ENCODE measurements around the gene NAPA.
A peak's percentile ranks its signal among the peaks of the same experiment; 100 is the strongest.

NAPA gene

GRCh38 chr19:47512183-47512947, 2.5 kb downstream of the NAPA start:
- no peak overlapping the region for H3K9ac ChIP-seq (ENCODE audit: low read depth, low read length, poor library complexity)
- H3K4me2 ChIP-seq (ENCODE audit: insufficient read depth, low read length, poor library complexity, severe bottlenecking) = no peak overlapping the region
- H2BK5ac ChIP-seq (ENCODE audit: low read length) = no peak overlapping the region
- no peaks in the 10 kb centered on the region for H3K36me3 ChIP-seq (replicated peaks in 1 of 2; ENCODE audit: control insufficient read depth in 2 of 2, insufficient read depth in 2 of 2, low read length in 2 of 2)
- no peak overlapping the region for H4K8ac ChIP-seq (ENCODE audit: low read depth, low read length)
- no peak overlapping the region for H2AFZ ChIP-seq (ENCODE audit: low read length)
- peaks cover 5 to 15% of the 10 kb centered on the region in 2 donors for H3K4me1 ChIP-seq (ENCODE audit: control insufficient read depth in 2 of 2, insufficient read depth in 1 of 2, low read depth in 1 of 2, low read length in 2 of 2)
- peak overlapping the region in 1 of 2 donors; percentile 16 for H3K4me3 ChIP-seq (ENCODE audit: low read length in 2 of 2)
- H3K27me3 ChIP-seq (ENCODE audit: control insufficient read depth in 3 of 3, insufficient read depth in 3 of 3, low read depth in 1 of 3, low read length in 3 of 3) = no peaks in the 10 kb centered on the region
- H4K91ac ChIP-seq (ENCODE audit: low read depth, low read length, poor library complexity) = no peak overlapping the region
- H3K14ac ChIP-seq (ENCODE audit: low read length) = no peak overlapping the region
- H3K18ac ChIP-seq (ENCODE audit: low read length) = no peak overlapping the region
- no peak overlapping the region for H2BK120ac ChIP-seq (ENCODE audit: low read depth, low read length)
- no peak overlapping the region for H2AK5ac ChIP-seq (ENCODE audit: low read depth, low read length)
- no peak overlapping the region for H2BK15ac ChIP-seq (ENCODE audit: low read length)
- H3K79me1 ChIP-seq (ENCODE audit: low read depth, low read length) = peaks cover 28% of the 10 kb centered on the region
- no peak overlapping the region for H3K4ac ChIP-seq (ENCODE audit: low read length)
- no peak overlapping the region for H3K27ac ChIP-seq (replicated peaks; ENCODE audit: low read length)
- no peak overlapping the region for H3K23ac ChIP-seq (ENCODE audit: low read depth, low read length, poor library complexity)
- WGBS, 2 donors (ENCODE audit: extremely low coverage in 2 of 2, insufficient read length in 2 of 2, insufficient replicate concordance in 1 of 2) = 100% methylated on average over 1 of the region's 11 CpGs; no CpG with 5 or more reads in 1 of the 2 donors
- no peak overlapping the region for H2BK12ac ChIP-seq (ENCODE audit: low read length)
- DNase-seq (ENCODE audit: low spot score) = no peak
- H3K9me3 ChIP-seq (replicated peaks in 1 of 2; ENCODE audit: control insufficient read depth in 2 of 2, insufficient read depth in 1 of 2, low read depth in 1 of 2, low read length in 2 of 2) = no peaks in the 10 kb centered on the region

- Histone ChIP-seq H2BK15ac (ENCODE audit: low read length) (no peak overlapping the region), H3K36me3 (replicated peaks in 1 of 2; ENCODE audit: control insufficient read depth in 2 of 2, insufficient read depth in 2 of 2, low read length in 2 of 2) (no peaks in the 10 kb centered on the region), H3K4me2 (ENCODE audit: insufficient read depth, low read length, poor library complexity, severe bottlenecking) (no peak overlapping the region), H3K4ac (ENCODE audit: low read length) (no peak overlapping the region), H3K4me1 (ENCODE audit: control insufficient read depth in 2 of 2, insufficient read depth in 1 of 2, low read depth in 1 of 2, low read length in 2 of 2) (peaks cover 5 to 18% of the 10 kb centered on the region in 2 donors), H3K9me3 (replicated peaks in 1 of 2; ENCODE audit: control insufficient read depth in 2 of 2, insufficient read depth in 1 of 2, low read depth in 1 of 2, low read length in 2 of 2) (no peaks in the 10 kb centered on the region), H3K27ac (replicated peaks; ENCODE audit: low read length) (no peak overlapping the region), H2BK12ac (ENCODE audit: low read length) (no peak overlapping the region), H2BK120ac (ENCODE audit: low read depth, low read length) (no peak overlapping the region), H3K23ac (ENCODE audit: low read depth, low read length, poor library complexity) (no peak overlapping the region), H3K79me1 (ENCODE audit: low read depth, low read length) (peaks cover 30% of the 10 kb centered on the region), H2BK5ac (ENCODE audit: low read length) (no peak overlapping the region), H2AFZ (ENCODE audit: low read length) (no peak overlapping the region), H3K27me3 (ENCODE audit: control insufficient read depth in 3 of 3, insufficient read depth in 3 of 3, low read depth in 1 of 3, low read length in 3 of 3) (no peaks in the 10 kb centered on the region), H3K14ac (ENCODE audit: low read length) (no peak overlapping the region), H3K4me3 (ENCODE audit: low read length in 2 of 2) (no peak overlapping the region), H3K18ac (ENCODE audit: low read length) (no peak overlapping the region), H4K91ac (ENCODE audit: low read depth, low read length, poor library complexity) (no peak overlapping the region), H4K8ac (ENCODE audit: low read depth, low read length) (no peak overlapping the region), H3K9ac (ENCODE audit: low read depth, low read length, poor library complexity) (no peak overlapping the region), H2AK5ac (ENCODE audit: low read depth, low read length) (no peak overlapping the region)
- no CpG with 5 or more reads among the region's 7 CpGs for WGBS, 2 donors (ENCODE audit: extremely low coverage in 2 of 2, insufficient read length in 2 of 2, insufficient replicate concordance in 1 of 2)
- DNase-seq (ENCODE audit: low spot score) = no peak
These were observed 3.2 kb downstream of the NAPA start for GRCh38 chr19:47511681-47512080.

- peaks cover 5 to 18% of the 10 kb centered on the region in 2 donors for H3K4me1 ChIP-seq (ENCODE audit: control insufficient read depth in 2 of 2, insufficient read depth in 1 of 2, low read depth in 1 of 2, low read length in 2 of 2)
- H2AK5ac ChIP-seq (ENCODE audit: low read depth, low read length) = no peak overlapping the region
- H3K14ac ChIP-seq (ENCODE audit: low read length) = no peak overlapping the region
- H3K4ac ChIP-seq (ENCODE audit: low read length) = no peak overlapping the region
- no peaks in the 10 kb centered on the region for H3K9me3 ChIP-seq (replicated peaks in 1 of 2; ENCODE audit: control insufficient read depth in 2 of 2, insufficient read depth in 1 of 2, low read depth in 1 of 2, low read length in 2 of 2)
- H2BK15ac ChIP-seq (ENCODE audit: low read length) = no peak overlapping the region
- no peak overlapping the region for H3K27ac ChIP-seq (replicated peaks; ENCODE audit: low read length)
- no peak overlapping the region for H4K8ac ChIP-seq (ENCODE audit: low read depth, low read length)
- H2BK5ac ChIP-seq (ENCODE audit: low read length) = no peak overlapping the region
- H2AFZ ChIP-seq (ENCODE audit: low read length) = no peak overlapping the region
- H3K36me3 ChIP-seq (replicated peaks in 1 of 2; ENCODE audit: control insufficient read depth in 2 of 2, insufficient read depth in 2 of 2, low read length in 2 of 2) = peaks cover 0 to 3% of the 10 kb centered on the region in 2 donors
- no peak overlapping the region for H3K18ac ChIP-seq (ENCODE audit: low read length)
- no peak overlapping the region for H3K4me3 ChIP-seq (ENCODE audit: low read length in 2 of 2)
- no CpG with 5 or more reads among the region's 6 CpGs for WGBS, 2 donors (ENCODE audit: extremely low coverage in 2 of 2, insufficient read length in 2 of 2, insufficient replicate concordance in 1 of 2)
- H3K27me3 ChIP-seq (ENCODE audit: control insufficient read depth in 3 of 3, insufficient read depth in 3 of 3, low read depth in 1 of 3, low read length in 3 of 3) = no peaks in the 10 kb centered on the region
- H3K23ac ChIP-seq (ENCODE audit: low read depth, low read length, poor library complexity) = no peak overlapping the region
- H4K91ac ChIP-seq (ENCODE audit: low read depth, low read length, poor library complexity) = no peak overlapping the region
- H3K79me1 ChIP-seq (ENCODE audit: low read depth, low read length) = peaks cover 30% of the 10 kb centered on the region
- no peak overlapping the region for H3K4me2 ChIP-seq (ENCODE audit: insufficient read depth, low read length, poor library complexity, severe bottlenecking)
- H3K9ac ChIP-seq (ENCODE audit: low read depth, low read length, poor library complexity) = peak overlapping the region; percentile 24
- DNase-seq (ENCODE audit: low spot score) = no peak
- no peak overlapping the region for H2BK120ac ChIP-seq (ENCODE audit: low read depth, low read length)
- no peak overlapping the region for H2BK12ac ChIP-seq (ENCODE audit: low read length)
These were observed 3.7 kb downstream of the NAPA start for GRCh38 chr19:47511128-47511517.

- Histone ChIP-seq H2BK15ac (ENCODE audit: low read length) (no peak overlapping the region), H3K18ac (ENCODE audit: low read length) (no peak overlapping the region), H2BK120ac (ENCODE audit: low read depth, low read length) (no peak overlapping the region), H2BK5ac (ENCODE audit: low read length) (no peak overlapping the region), H2AFZ (ENCODE audit: low read length) (no peak overlapping the region), H3K9me3 (replicated peaks in 1 of 2; ENCODE audit: control insufficient read depth in 2 of 2, insufficient read depth in 1 of 2, low read depth in 1 of 2, low read length in 2 of 2) (no peaks in the 10 kb centered on the region), H3K27ac (replicated peaks; ENCODE audit: low read length) (no peak overlapping the region), H3K4me1 (ENCODE audit: control insufficient read depth in 2 of 2, insufficient read depth in 1 of 2, low read depth in 1 of 2, low read length in 2 of 2) (peaks cover 5 to 18% of the 10 kb centered on the region in 2 donors), H2BK12ac (ENCODE audit: low read length) (no peak overlapping the region), H3K23ac (ENCODE audit: low read depth, low read length, poor library complexity) (no peak overlapping the region), H3K27me3 (ENCODE audit: control insufficient read depth in 3 of 3, insufficient read depth in 3 of 3, low read depth in 1 of 3, low read length in 3 of 3) (no peaks in the 10 kb centered on the region), H3K4me3 (ENCODE audit: low read length in 2 of 2) (peak overlapping the region in 1 of 2 donors; percentile 24), H3K14ac (ENCODE audit: low read length) (no peak overlapping the region), H3K4ac (ENCODE audit: low read length) (no peak overlapping the region), H4K8ac (ENCODE audit: low read depth, low read length) (no peak overlapping the region), H2AK5ac (ENCODE audit: low read depth, low read length) (no peak overlapping the region), H3K4me2 (ENCODE audit: insufficient read depth, low read length, poor library complexity, severe bottlenecking) (no peak overlapping the region), H3K79me1 (ENCODE audit: low read depth, low read length) (peaks cover 30% of the 10 kb centered on the region), H4K91ac (ENCODE audit: low read depth, low read length, poor library complexity) (no peak overlapping the region), H3K9ac (ENCODE audit: low read depth, low read length, poor library complexity) (peak overlapping the region; percentile 24), H3K36me3 (replicated peaks in 1 of 2; ENCODE audit: control insufficient read depth in 2 of 2, insufficient read depth in 2 of 2, low read length in 2 of 2) (peaks cover 0 to 3% of the 10 kb centered on the region in 2 donors)
- no CpG with 5 or more reads among the region's 12 CpGs for WGBS, 2 donors (ENCODE audit: extremely low coverage in 2 of 2, insufficient read length in 2 of 2, insufficient replicate concordance in 1 of 2)
- DNase-seq (ENCODE audit: low spot score) = no peak
These were observed 4.2 kb downstream of the NAPA start for GRCh38 chr19:47510516-47511127.
